Stimulated activated CD4-positive, alpha-beta T cell treated with anti-CD3 and anti-CD28 coated beads, Interleukin-4, amount 100 ng/mL, for 24 hours (primary cell): Measurements from ENCODE around the gene SORCS2.

Experiments
- DNase-seq: peaks from one replicate; pipeline ENCODE4 v3.0.0-alpha.2; 2020

The SORCS2 gene

GRCh38 chr4:7422151-7422897, 230.0 kb downstream of the SORCS2 start:
- no peak for DNase-seq

GRCh38 chr4:7422898-7423180, 230.5 kb downstream of the SORCS2 start:
- DNase-seq = no peak

GRCh38 chr4:7423391-7423790, 231.1 kb downstream of the SORCS2 start:
- DNase-seq = no peak

- DNase-seq = no peak
Measured at GRCh38 chr4:7423801-7424552, 231.6 kb downstream of the SORCS2 start.

GRCh38 chr4:7424553-7425111, 232.3 kb downstream of the SORCS2 start:
- no peak for DNase-seq

- DNase-seq = no peak
Measured at GRCh38 chr4:7425124-7425523, 232.8 kb downstream of the SORCS2 start.

GRCh38 chr4:7425591-7426468, 233.5 kb downstream of the SORCS2 start:
- no peak for DNase-seq

GRCh38 chr4:7426525-7427171, 234.3 kb downstream of the SORCS2 start:
- no peak for DNase-seq

- no peak for DNase-seq
Measured at GRCh38 chr4:7427361-7427760, 235.0 kb downstream of the SORCS2 start.

GRCh38 chr4:7427831-7428260, 235.5 kb downstream of the SORCS2 start:
- DNase-seq = no peak

- DNase-seq = no peak
Measured at GRCh38 chr4:7428261-7429068, 236.1 kb downstream of the SORCS2 start.

GRCh38 chr4:7429069-7429416, 236.7 kb downstream of the SORCS2 start:
- no peak for DNase-seq

- DNase-seq = no peak
Measured at GRCh38 chr4:7429601-7430078, 237.3 kb downstream of the SORCS2 start.

GRCh38 chr4:7430368-7430964, 238.1 kb downstream of the SORCS2 start:
- DNase-seq = no peak

- DNase-seq = no peak
Measured at GRCh38 chr4:7430965-7431695, 238.8 kb downstream of the SORCS2 start.

GRCh38 chr4:7431696-7432530, 239.6 kb downstream of the SORCS2 start:
- DNase-seq = no peak

- no peak for DNase-seq
Measured at GRCh38 chr4:7432531-7433375, 240.4 kb downstream of the SORCS2 start.

- no peak for DNase-seq
Measured at GRCh38 chr4:7433376-7434140, 241.2 kb downstream of the SORCS2 start.
